PC-3 (cell line): ENCODE measurements around the gene RBKS. TPM values are rescaled to one million over a fixed set of nuclear protein-coding genes. Genes with fewer than 3 reads are reported as not detected.

Experiments used
- ATAC-seq: fragments of 200-7000 bp; cut with Tn5 transposase; 2 replicates; pipeline ENCODE4 v1.9.1; 2020; ENCODE audit warnings: mild to moderate bottlenecking, moderate library complexity
- BruUV-seq: library from RNA; stranded (reverse); fragments of 400-500 nt; replicated peaks from 2 replicates; lab custom pipeline; 2021; lab: Mats Ljungman, UMichigan
- CTCF ChIA-PET: fragments of 300-600 bp; sonication (Branson Sonifier 250); formaldehyde crosslinking; loops from one replicate; lab custom pipeline; 2022; ENCODE audit warnings: antibody characterized with exemption; lab: Charles Lee
- POLR2A ChIA-PET: fragments of 300-600 bp; sonication (Branson Sonifier 250); formaldehyde crosslinking; loops from one replicate; lab custom pipeline; 2022; ENCODE audit warnings: antibody characterized with exemption; ENCODE audit not compliant: unreplicated experiment; lab: Charles Lee
- DNase-seq: peaks from one replicate; pipeline ENCODE4 v3.0.0-alpha.2; 2015
- H2AFZ ChIP-seq: fragments of 300-600 bp; sonication (generic); 2 replicates; pipeline ENCODE4 v1.6.0; 2016; ENCODE audit warnings: antibody characterized with exemption, low read length
- H3F3A ChIP-seq: fragments of 300-600 bp; sonication (generic); one replicate; pipeline ENCODE4 v1.6.0; 2017; ENCODE audit warnings: antibody characterized with exemption, low read length, control low read depth, mild to moderate bottlenecking; ENCODE audit not compliant: unreplicated experiment
- H3K27ac ChIP-seq: fragments of 300-600 bp; sonication (generic); 2 replicates; pipeline ENCODE4 v1.5.1; 2016; ENCODE audit warnings: mild to moderate bottlenecking, low read length
- H3K27me3 ChIP-seq: fragments of 300-600 bp; sonication (generic); 2 replicates; pipeline ENCODE4 v1.6.1; 2016; ENCODE audit warnings: low read length, mixed read lengths
- H3K36me3 ChIP-seq: fragments of 300-600 bp; sonication (generic); 2 replicates; pipeline ENCODE4 v1.6.1; 2016; ENCODE audit warnings: low read depth, mixed run types, low read length, mixed read lengths
- H3K4me1 ChIP-seq: fragments of 300-600 bp; sonication (generic); 2 replicates; pipeline ENCODE4 v1.5.1; 2016; ENCODE audit warnings: low read length; ENCODE audit not compliant: insufficient read depth
- H3K4me2 ChIP-seq: fragments of 300-600 bp; sonication (generic); 2 replicates; pipeline ENCODE4 v1.6.0; 2016; ENCODE audit warnings: low read length
- H3K4me3 ChIP-seq: fragments of 300-600 bp; sonication (generic); 2 replicates; pipeline ENCODE4 v1.5.1; 2016; ENCODE audit warnings: mild to moderate bottlenecking, low read length, mixed read lengths
- H3K79me2 ChIP-seq: fragments of 300-600 bp; sonication (generic); 2 replicates; pipeline ENCODE4 v1.6.1; 2017; ENCODE audit warnings: low read length, mixed read lengths
- H3K9ac ChIP-seq: fragments of 300-600 bp; sonication (generic); 2 replicates; pipeline ENCODE4 v1.6.0; 2016; ENCODE audit warnings: mild to moderate bottlenecking, low read length
- H3K9me2 ChIP-seq: fragments of 300-600 bp; sonication (generic); replicated peaks from 2 replicates; pipeline ENCODE4 v1.6.1; 2016; ENCODE audit warnings: mixed run types, low read length, mixed read lengths
- H3K9me3 ChIP-seq: fragments of 300-600 bp; sonication (generic); 2 replicates; pipeline ENCODE4 v1.6.1; 2016; ENCODE audit warnings: low read length, mixed read lengths
- H4K20me1 ChIP-seq: fragments of 300-600 bp; sonication (generic); 2 replicates; pipeline ENCODE4 v1.6.1; 2016; ENCODE audit warnings: low read length, mixed read lengths
- EZH2 ChIP-seq: fragments of 300-600 bp; sonication (generic); IDR thresholded peaks from one replicate; pipeline ENCODE4 v1.6.1; 2017; ENCODE audit warnings: antibody characterized with exemption, mild to moderate bottlenecking, low read length; ENCODE audit not compliant: unreplicated experiment
- EZH2phosphoT487 ChIP-seq: fragments of 300-600 bp; sonication (generic); IDR thresholded peaks from 2 replicates; pipeline ENCODE4 v1.6.1; 2018; ENCODE audit warnings: mild to moderate bottlenecking, antibody characterized with exemption, low read length, borderline replicate concordance
- intact Hi-C: fragments of 100-400 bp; cut with micrococcal nuclease; formaldehyde crosslinking; loops from 2 replicates; pipeline ENCODE4 v1.9.0; 2023
- total RNA-seq: library from RNA; depleted of rRNA; stranded (reverse); fragments of >200 nt; gene quantifications from 2 replicates; pipeline ENCODE4 v1.2.3, GENCODE V29; 2014
- TF ChIP-seq, protein P1 (sequence below): fragments of 300-600 bp; sonication (generic); conservative IDR thresholded peaks from 2 replicates; pipeline ENCODE4 v1.5.1; 2017; ENCODE audit warnings: antibody characterized with exemption, low read depth, mild to moderate bottlenecking, low read length

RBKS gene
- total RNA-seq, 1 experiment from 2014 or later, result 1.8 TPM

DNA sequence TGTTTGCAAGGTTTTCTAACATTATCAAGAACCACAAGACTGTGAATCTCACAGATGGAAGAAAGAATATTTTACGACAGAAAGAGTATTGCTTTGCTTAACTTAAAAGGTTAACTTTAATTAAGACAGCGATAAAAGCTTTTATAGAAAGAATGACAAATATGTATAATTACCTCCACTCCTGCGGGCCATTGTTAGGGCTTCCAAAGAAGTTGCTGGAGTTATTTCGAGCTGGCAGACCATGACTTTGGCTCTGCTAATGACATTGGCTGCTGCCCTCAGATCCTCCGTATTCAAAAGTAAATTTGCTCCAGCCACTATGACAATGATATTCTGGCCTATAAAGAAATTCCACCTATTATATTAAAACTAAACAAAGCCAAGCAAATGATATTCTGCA lies 47.3 kb downstream of the RBKS start:
- Histone ChIP-seq H3K9me3 (no peaks in the 10 kb centered on the region), H3K27me3 (no peaks in the 10 kb centered on the region), H3K9me2 (no peaks in the 10 kb centered on the region), H3K4me3 (no peak overlapping the region), H3K36me3 (no peaks in the 10 kb centered on the region), H4K20me1 (no peaks in the 10 kb centered on the region), H3K4me2 (no peak overlapping the region), H3K9ac (no peak overlapping the region), H3K4me1 (no peaks in the 10 kb centered on the region), H3K27ac (no peak overlapping the region), H3K79me2 (no peaks in the 10 kb centered on the region), H3F3A (no peaks in the 10 kb centered on the region), H2AFZ (no peak overlapping the region)
- POLR2A ChIA-PET, result no interaction called here
- intact Hi-C loops, result no loop called here
- DNase-seq (no peak), ATAC-seq (no peak)
- BruUV-seq, result no TSS peak
- CTCF ChIA-PET, result no interaction called here
- no peak for TF ChIP-seq EZH2phosphoT487

DNA sequence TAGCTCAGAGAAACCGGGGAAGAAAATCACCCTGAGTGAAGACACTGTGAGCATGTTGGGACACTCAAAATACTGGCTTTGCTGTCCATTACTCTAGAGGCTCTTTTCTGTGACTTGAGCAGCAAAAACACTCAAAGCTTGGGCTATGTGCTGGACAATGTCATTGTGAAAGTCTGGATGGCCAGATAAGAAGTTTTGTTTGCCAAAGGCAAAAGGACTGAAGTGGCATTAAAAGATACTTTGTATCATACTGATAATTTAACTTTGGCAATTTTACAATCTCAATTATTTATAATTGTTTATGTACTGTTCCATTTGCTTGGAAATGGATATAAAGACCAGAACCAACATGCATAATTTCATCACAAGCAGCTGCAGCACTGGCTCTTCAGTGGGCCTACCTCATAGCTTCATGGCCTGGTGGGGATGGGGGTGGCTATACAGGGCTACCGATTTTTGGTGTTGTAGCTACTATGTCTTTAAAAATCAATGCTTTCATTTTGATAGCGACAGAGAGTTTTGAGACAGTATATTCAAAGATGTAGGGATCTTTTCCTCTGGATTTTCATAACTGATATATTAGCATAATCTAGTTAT lies 51.1 kb downstream of the RBKS start:
- Histone ChIP-seq H2AFZ (no peak overlapping the region), H3F3A (no peaks in the 10 kb centered on the region), H3K36me3 (no peaks in the 10 kb centered on the region), H4K20me1 (no peaks in the 10 kb centered on the region), H3K27ac (no peak overlapping the region), H3K79me2 (no peaks in the 10 kb centered on the region), H3K27me3 (no peaks in the 10 kb centered on the region), H3K9me2 (no peaks in the 10 kb centered on the region), H3K9me3 (no peaks in the 10 kb centered on the region), H3K4me2 (no peak overlapping the region), H3K4me1 (no peaks in the 10 kb centered on the region), H3K4me3 (no peak overlapping the region), H3K9ac (no peak overlapping the region)
- ChIA-PET POLR2A (no interaction called here), CTCF (no interaction called here)
- BruUV-seq, result no TSS peak
- intact Hi-C loops, result no loop called here
- DNase-seq (no peak), ATAC-seq (no peak)
- TF ChIP-seq, protein P1, sequence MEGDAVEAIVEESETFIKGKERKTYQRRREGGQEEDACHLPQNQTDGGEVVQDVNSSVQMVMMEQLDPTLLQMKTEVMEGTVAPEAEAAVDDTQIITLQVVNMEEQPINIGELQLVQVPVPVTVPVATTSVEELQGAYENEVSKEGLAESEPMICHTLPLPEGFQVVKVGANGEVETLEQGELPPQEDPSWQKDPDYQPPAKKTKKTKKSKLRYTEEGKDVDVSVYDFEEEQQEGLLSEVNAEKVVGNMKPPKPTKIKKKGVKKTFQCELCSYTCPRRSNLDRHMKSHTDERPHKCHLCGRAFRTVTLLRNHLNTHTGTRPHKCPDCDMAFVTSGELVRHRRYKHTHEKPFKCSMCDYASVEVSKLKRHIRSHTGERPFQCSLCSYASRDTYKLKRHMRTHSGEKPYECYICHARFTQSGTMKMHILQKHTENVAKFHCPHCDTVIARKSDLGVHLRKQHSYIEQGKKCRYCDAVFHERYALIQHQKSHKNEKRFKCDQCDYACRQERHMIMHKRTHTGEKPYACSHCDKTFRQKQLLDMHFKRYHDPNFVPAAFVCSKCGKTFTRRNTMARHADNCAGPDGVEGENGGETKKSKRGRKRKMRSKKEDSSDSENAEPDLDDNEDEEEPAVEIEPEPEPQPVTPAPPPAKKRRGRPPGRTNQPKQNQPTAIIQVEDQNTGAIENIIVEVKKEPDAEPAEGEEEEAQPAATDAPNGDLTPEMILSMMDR, result no peak
- no peak for TF ChIP-seq EZH2
- no peak for TF ChIP-seq EZH2phosphoT487

DNA sequence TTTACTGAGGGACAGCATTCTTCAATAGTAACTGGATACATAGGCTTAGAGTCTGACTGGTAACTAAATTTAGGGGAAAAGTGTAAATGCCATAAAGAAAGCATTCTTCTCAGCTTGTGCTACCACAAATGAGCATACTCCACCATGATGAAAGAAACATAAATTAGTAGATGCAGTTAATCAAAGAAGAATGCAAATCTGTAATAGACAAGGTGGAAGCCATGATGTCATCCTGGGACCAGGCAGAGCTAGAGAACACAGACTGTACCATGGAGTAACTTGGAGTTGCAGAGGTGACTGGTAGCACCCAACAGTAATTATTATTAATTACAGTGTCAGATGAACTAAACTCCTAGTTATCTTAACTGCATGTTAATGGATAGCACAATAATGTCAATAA lies 51.7 kb downstream of the RBKS start:
- Histone ChIP-seq H3K4me3 (no peak overlapping the region), H3K4me2 (no peak overlapping the region), H3K4me1 (no peaks in the 10 kb centered on the region), H3K27ac (no peak overlapping the region), H3K79me2 (no peaks in the 10 kb centered on the region), H3K9me3 (no peaks in the 10 kb centered on the region), H3F3A (no peaks in the 10 kb centered on the region), H3K36me3 (no peaks in the 10 kb centered on the region), H3K9ac (no peak overlapping the region), H2AFZ (no peak overlapping the region), H3K27me3 (no peaks in the 10 kb centered on the region), H4K20me1 (no peaks in the 10 kb centered on the region), H3K9me2 (no peaks in the 10 kb centered on the region)
- ChIA-PET POLR2A (no interaction called here), CTCF (no interaction called here)
- TF ChIP-seq EZH2, result no peak
- TF ChIP-seq, protein P1, result no peak
- TF ChIP-seq EZH2phosphoT487, result no peak
- ATAC-seq (no peak), DNase-seq (no peak)
- intact Hi-C loops, result no loop called here
- no TSS peak for BruUV-seq
